ENCODE measurements around the gene NUCB1. TPM values are rescaled to one million over a fixed set of nuclear protein-coding genes. Genes with fewer than 3 reads are reported as not detected.
A peak's percentile ranks its signal among the peaks of the same experiment; 100 is the strongest.

The NUCB1 gene
- total RNA-seq, 2 donors from 2014 or later: 213 to 270 TPM

- peak in 1 of 2 donors; percentile 54 for ATAC-seq
- H3K27ac Mint-ChIP-seq: peak overlapping the region; percentile 98 to 99
- peaks cover 57 to 58% of the 10 kb centered on the region in 2 donors for H3K4me1 Mint-ChIP-seq (ENCODE audit: low read depth in 2 of 2)
- peak; percentile 83 for DNase-seq (ENCODE audit: low spot score)
- H3K9me3 Mint-ChIP-seq: no peaks in the 10 kb centered on the region
- H3K27me3 Mint-ChIP-seq: no peaks in the 10 kb centered on the region
- H3K4me3 Mint-ChIP-seq: peak overlapping the region; percentile 100
- peaks cover 7% of the 10 kb centered on the region for H3K36me3 Mint-ChIP-seq
These were observed 62.1 kb downstream of the NUCB1 start for GRCh38 chr19:48962029-48962848.

GRCh38 chr19:48962849-48963165 is 62.7 kb downstream of the NUCB1 start:
- ATAC-seq (no peak), DNase-seq (ENCODE audit: low spot score) (no peak)
- Mint-ChIP-seq H3K36me3 (peaks cover 7% of the 10 kb centered on the region), H3K4me1 (ENCODE audit: low read depth in 2 of 2) (peaks cover 57 to 58% of the 10 kb centered on the region in 2 donors), H3K9me3 (no peaks in the 10 kb centered on the region), H3K4me3 (peak overlapping the region; percentile 100), H3K27me3 (no peaks in the 10 kb centered on the region), H3K27ac (peak overlapping the region; percentile 98 to 99)

DNA sequence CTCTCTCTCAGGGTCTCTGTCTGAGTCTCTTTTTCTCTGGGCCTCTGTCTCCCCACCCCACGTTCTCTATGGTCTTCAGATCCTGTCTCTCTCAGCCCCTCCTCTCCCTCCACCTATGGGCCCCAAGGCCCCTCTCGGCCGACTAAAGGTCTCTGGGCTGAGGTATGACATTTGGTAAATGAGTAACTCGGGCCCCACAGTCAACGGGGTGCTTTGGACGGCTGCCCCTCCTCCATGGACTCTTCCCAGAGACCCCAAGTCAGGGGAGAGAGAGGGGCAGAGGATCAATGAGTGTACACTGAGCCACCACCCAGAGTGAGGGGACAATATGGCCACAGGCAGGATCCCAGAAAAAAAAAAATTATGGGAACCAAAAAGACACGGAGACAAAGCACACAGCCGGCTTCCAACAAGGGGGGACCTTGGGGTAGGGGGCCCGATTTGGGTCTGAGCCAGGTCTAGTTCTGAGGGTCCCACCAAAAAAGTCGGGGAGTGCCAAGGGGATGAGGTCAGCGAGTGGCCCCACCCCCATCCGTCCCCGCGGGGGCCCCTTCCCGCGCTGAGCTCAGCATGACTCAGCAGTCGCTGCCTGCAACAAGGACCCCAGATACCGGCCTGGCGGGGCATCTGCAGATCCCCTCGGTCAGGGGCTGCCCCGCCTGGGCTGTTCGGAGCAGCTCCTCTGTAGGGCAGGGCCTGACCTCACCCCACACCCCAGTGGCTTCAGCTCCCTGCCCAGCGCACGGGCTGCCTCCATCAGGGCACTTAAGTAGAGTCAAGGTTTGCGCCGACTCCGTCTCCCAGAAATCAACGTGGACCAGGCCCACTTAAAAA is 63.5 kb downstream of the NUCB1 start:
- ATAC-seq (peak; percentile 7 to 52), DNase-seq (ENCODE audit: low spot score) (peak; percentile 88)
- Mint-ChIP-seq H3K4me3 (peak overlapping the region; percentile 100), H3K36me3 (peaks cover 7% of the 10 kb centered on the region), H3K4me1 (ENCODE audit: low read depth in 2 of 2) (peaks cover 55 to 63% of the 10 kb centered on the region in 2 donors), H3K27ac (peak overlapping the region; percentile 98 to 99), H3K9me3 (no peaks in the 10 kb centered on the region), H3K27me3 (no peaks in the 10 kb centered on the region)

- Mint-ChIP-seq H3K27ac (peak overlapping the region; percentile 98 to 99), H3K4me3 (peak overlapping the region; percentile 100), H3K36me3 (peaks cover 7% of the 10 kb centered on the region), H3K4me1 (ENCODE audit: low read depth in 2 of 2) (peaks cover 52 to 60% of the 10 kb centered on the region in 2 donors), H3K9me3 (no peaks in the 10 kb centered on the region), H3K27me3 (no peaks in the 10 kb centered on the region)
- ATAC-seq (no peak), DNase-seq (ENCODE audit: low spot score) (no peak)
These were observed 64.3 kb downstream of the NUCB1 start for GRCh38 chr19:48964205-48965039.

DNA sequence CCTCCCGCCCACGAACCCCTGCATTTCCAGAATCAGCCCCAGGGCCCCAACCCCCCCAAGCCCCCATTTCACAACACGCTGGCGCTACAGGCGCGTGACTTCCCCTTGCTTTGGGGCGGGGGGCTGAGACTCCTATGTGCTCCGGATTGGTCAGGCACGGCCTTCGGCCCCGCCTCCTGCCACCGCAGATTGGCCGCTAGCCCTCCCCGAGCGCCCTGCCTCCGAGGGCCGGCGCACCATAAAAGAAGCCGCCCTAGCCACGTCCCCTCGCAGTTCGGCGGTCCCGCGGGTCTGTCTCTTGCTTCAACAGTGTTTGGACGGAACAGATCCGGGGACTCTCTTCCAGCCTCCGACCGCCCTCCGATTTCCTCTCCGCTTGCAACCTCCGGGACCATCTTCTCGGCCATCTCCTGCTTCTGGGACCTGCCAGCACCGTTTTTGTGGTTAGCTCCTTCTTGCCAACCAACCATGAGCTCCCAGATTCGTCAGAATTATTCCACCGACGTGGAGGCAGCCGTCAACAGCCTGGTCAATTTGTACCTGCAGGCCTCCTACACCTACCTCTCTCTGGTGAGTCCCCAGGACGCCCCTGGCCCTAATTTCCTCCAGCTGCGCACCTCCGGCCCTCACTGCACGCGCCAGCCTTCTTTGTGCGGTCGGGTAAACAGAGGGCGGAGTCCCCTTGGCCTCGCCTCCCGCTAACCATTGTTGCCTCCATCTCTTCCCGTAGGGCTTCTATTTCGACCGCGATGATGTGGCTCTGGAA is 65.1 kb downstream of the NUCB1 start, which contains the start of gene FTL:
FTL (plus strand) TSS at position 270 of the 766 bp plus-strand sequence; CDS start at position 469, 199 bp downstream.
- H3K9me3 Mint-ChIP-seq: no peaks in the 10 kb centered on the region
- no peaks in the 10 kb centered on the region for H3K27me3 Mint-ChIP-seq
- peak within 1 kb of the TSS; percentile 100 for H3K4me3 Mint-ChIP-seq
- peaks cover 52 to 60% of the 10 kb centered on the region in 2 donors for H3K4me1 Mint-ChIP-seq (ENCODE audit: low read depth in 2 of 2)
- DNase-seq (ENCODE audit: low spot score) (peak; percentile 98), ATAC-seq (peak; percentile 85 to 87)
- peak within 1 kb of the TSS; percentile 98 to 99 for H3K27ac Mint-ChIP-seq
- H3K36me3 Mint-ChIP-seq: peaks cover 7% of the 10 kb centered on the region

GRCh38 chr19:48965806-48966540 is 65.9 kb downstream of the NUCB1 start:
- peaks cover 7% of the 10 kb centered on the region for H3K36me3 Mint-ChIP-seq
- H3K4me3 Mint-ChIP-seq: peak overlapping the region; percentile 100
- peak; percentile 61 to 66 for ATAC-seq
- H3K9me3 Mint-ChIP-seq: no peaks in the 10 kb centered on the region
- peak; percentile 89 for DNase-seq (ENCODE audit: low spot score)
- H3K27ac Mint-ChIP-seq: peak overlapping the region; percentile 98 to 99
- peaks cover 55 to 63% of the 10 kb centered on the region in 2 donors for H3K4me1 Mint-ChIP-seq (ENCODE audit: low read depth in 2 of 2)
- H3K27me3 Mint-ChIP-seq: no peaks in the 10 kb centered on the region

DNA sequence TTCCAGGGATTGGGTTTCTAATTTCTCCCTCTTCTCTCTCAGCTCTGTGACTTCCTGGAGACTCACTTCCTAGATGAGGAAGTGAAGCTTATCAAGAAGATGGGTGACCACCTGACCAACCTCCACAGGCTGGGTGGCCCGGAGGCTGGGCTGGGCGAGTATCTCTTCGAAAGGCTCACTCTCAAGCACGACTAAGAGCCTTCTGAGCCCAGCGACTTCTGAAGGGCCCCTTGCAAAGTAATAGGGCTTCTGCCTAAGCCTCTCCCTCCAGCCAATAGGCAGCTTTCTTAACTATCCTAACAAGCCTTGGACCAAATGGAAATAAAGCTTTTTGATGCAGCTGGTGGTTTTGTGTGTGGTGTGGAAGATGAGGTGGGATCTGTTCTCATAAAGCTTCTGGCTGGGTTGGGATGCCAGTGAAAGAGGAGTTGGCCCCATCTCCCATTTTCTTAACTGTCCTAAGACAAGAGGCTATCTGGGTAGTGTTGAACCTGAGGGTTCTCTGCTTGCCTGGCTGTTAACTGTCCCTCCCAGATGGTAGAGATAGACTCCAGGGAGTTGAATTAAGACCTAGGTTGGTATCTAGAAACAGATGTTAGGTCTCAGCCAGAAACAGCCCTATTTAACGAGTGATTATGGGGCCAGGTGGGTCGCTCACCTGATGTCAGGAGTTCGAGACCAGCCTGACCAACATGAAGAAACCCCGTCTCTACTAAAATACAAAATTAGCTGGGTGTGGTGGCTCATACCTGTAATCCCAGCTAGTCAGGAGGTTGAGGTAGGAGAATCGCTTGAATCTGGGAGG is 66.6 kb downstream of the NUCB1 start:
- Mint-ChIP-seq H3K9me3 (no peaks in the 10 kb centered on the region), H3K36me3 (peaks cover 7% of the 10 kb centered on the region), H3K27ac (peak overlapping the region; percentile 98 to 99)

DNA sequence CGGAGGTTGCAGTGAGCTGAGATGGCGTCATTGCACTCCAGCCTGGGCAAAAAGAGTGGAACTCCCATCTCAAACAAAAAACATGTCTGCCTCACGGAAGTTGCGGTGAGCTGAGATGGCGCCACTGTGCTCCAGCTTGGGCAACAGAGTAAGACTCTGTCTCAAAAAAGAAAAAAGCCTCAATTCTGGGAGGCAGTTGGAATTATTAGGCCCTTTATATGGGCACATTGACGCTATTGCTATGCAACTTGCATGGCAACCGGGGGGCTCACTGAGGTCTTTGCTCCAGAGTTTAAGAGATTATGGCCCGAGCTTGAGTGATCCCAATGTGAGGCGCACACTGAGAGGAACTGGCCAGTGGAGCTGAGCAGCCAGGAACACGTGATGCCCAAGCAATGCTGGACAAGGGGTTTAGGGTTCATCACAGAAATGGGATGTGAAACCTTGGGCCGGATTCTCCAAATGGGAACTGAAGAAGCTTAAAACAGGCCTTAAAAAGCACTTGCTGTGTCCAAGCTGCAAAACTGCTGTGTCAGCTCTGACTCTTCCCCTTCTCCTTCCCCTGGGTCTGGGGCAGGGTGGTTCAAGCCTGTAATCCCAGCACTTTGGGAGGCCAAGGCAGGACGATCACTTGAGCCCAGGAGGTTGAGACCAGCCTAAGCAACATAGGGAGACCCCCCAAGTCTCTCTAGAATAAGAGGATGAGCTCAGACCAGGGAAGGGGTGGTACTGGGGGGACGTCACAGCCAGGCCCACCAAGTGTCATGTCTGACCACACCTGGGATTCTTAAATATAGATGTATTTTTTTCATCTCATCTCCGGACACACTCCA is 67.5 kb downstream of the NUCB1 start:
- no peaks in the 10 kb centered on the region for H3K9me3 Mint-ChIP-seq
- H3K36me3 Mint-ChIP-seq: peaks cover 7% of the 10 kb centered on the region
- peaks cover 47 to 53% of the 10 kb centered on the region in 2 donors for H3K4me1 Mint-ChIP-seq (ENCODE audit: low read depth in 2 of 2)
- H3K4me3 Mint-ChIP-seq: peak overlapping the region; percentile 100
- H3K27ac Mint-ChIP-seq: peak overlapping the region; percentile 86 to 99
- H3K27me3 Mint-ChIP-seq: no peaks in the 10 kb centered on the region
- DNase-seq (ENCODE audit: low spot score) (no peak), ATAC-seq (no peak)

More for the DNA sequence above, 66.6 kb downstream of the NUCB1 start:
- no peak for DNase-seq (ENCODE audit: low spot score)
- Mint-ChIP-seq H3K27me3 (no peaks in the 10 kb centered on the region), H3K4me1 (ENCODE audit: low read depth in 2 of 2) (peaks cover 56 to 61% of the 10 kb centered on the region in 2 donors), H3K4me3 (peak overlapping the region; percentile 100)
- ATAC-seq: no peak

GRCh38 chr19:48968179-48968661 is 68.1 kb downstream of the NUCB1 start:
- H3K36me3 Mint-ChIP-seq: peaks cover 7% of the 10 kb centered on the region
- peaks cover 41 to 46% of the 10 kb centered on the region in 2 donors for H3K4me1 Mint-ChIP-seq (ENCODE audit: low read depth in 2 of 2)
- peak overlapping the region; percentile 100 for H3K4me3 Mint-ChIP-seq
- no peak for ATAC-seq
- no peaks in the 10 kb centered on the region for H3K27me3 Mint-ChIP-seq
- no peak for DNase-seq (ENCODE audit: low spot score)
- peak overlapping the region; percentile 18 to 86 for H3K27ac Mint-ChIP-seq
- H3K9me3 Mint-ChIP-seq: no peaks in the 10 kb centered on the region

GRCh38 chr19:48968813-48969218 is 68.7 kb downstream of the NUCB1 start:
- H3K4me1 Mint-ChIP-seq (ENCODE audit: low read depth in 2 of 2): peaks cover 35 to 42% of the 10 kb centered on the region in 2 donors
- H3K27ac Mint-ChIP-seq: peak overlapping the region in 1 of 2 donors; percentile 86
- H3K27me3 Mint-ChIP-seq: no peaks in the 10 kb centered on the region
- peaks cover 7% of the 10 kb centered on the region for H3K36me3 Mint-ChIP-seq
- no peaks in the 10 kb centered on the region for H3K9me3 Mint-ChIP-seq
- ATAC-seq (no peak), DNase-seq (ENCODE audit: low spot score) (no peak)
- no peak overlapping the region for H3K4me3 Mint-ChIP-seq
